Neural crest cell (in vitro differentiated cells): ENCODE results near the gene DNMBP. TPM values are rescaled to one million over a fixed set of nuclear protein-coding genes. Genes with fewer than 3 reads are reported as not detected.

Experiments
- DNase-seq: peaks from one replicate; pipeline ENCODE4 v3.0.0; 2021; ENCODE audit warnings: low read depth, mixed read lengths, low spot score
- H3K27ac Mint-ChIP-seq: one replicate; pipeline ENCODE4 v1.8.0; 2021; ENCODE audit warnings: mild to moderate bottlenecking, mixed read lengths; ENCODE audit not compliant: unreplicated experiment
- H3K27me3 Mint-ChIP-seq: 2 replicates; pipeline ENCODE4 v1.8.0; 2021; ENCODE audit warnings: low read depth, mild to moderate bottlenecking, mixed read lengths
- H3K36me3 Mint-ChIP-seq: 2 replicates; pipeline ENCODE4 v1.8.0; 2021; ENCODE audit warnings: low read depth, mild to moderate bottlenecking, mixed read lengths
- H3K4me1 Mint-ChIP-seq: 2 replicates; pipeline ENCODE4 v1.8.0; 2021; ENCODE audit warnings: mixed read lengths
- H3K4me3 Mint-ChIP-seq: one replicate; pipeline ENCODE4 v1.8.0; 2021; ENCODE audit warnings: mild to moderate bottlenecking, mixed read lengths
- H3K9me3 Mint-ChIP-seq: 2 replicates; pipeline ENCODE4 v1.8.0; 2021; ENCODE audit warnings: mixed read lengths
- CTCF ChIP-seq: fragments of 200-600 bp; sonication (generic); conservative IDR thresholded peaks from 2 replicates; pipeline ENCODE4 v1.5.0; 2021; ENCODE audit warnings: antibody characterized with exemption, mild to moderate bottlenecking
- total RNA-seq: library from RNA; stranded (reverse); gene quantifications from 2 replicates; pipeline ENCODE4 v1.2.1, GENCODE V29; 2021

Gene DNMBP
- total RNA-seq, 1 donor from 2014 or later = 17.8 TPM

GRCh38 chr10:99855479-99856071 lies 154.2 kb downstream of the DNMBP start:
- Mint-ChIP-seq H3K27me3 (no peaks in the 10 kb centered on the region), H3K9me3 (no peaks in the 10 kb centered on the region), H3K4me3 (no peak overlapping the region), H3K4me1 (peaks cover 4% of the 10 kb centered on the region), H3K27ac (no peak overlapping the region), H3K36me3 (no peaks in the 10 kb centered on the region)
- TF ChIP-seq CTCF = no peak
- no peak for DNase-seq

GRCh38 chr10:99854860-99855259 lies 154.9 kb downstream of the DNMBP start:
- peaks cover 4% of the 10 kb centered on the region for H3K4me1 Mint-ChIP-seq
- H3K27ac Mint-ChIP-seq = no peak overlapping the region
- no peaks in the 10 kb centered on the region for H3K36me3 Mint-ChIP-seq
- TF ChIP-seq CTCF = peak; percentile 58
- no peaks in the 10 kb centered on the region for H3K27me3 Mint-ChIP-seq
- no peak overlapping the region for H3K4me3 Mint-ChIP-seq
- DNase-seq = no peak
- H3K9me3 Mint-ChIP-seq = no peaks in the 10 kb centered on the region

GRCh38 chr10:99853655-99854054 lies 156.1 kb downstream of the DNMBP start:
- Mint-ChIP-seq H3K4me1 (peaks cover 4% of the 10 kb centered on the region), H3K27ac (no peak overlapping the region), H3K9me3 (no peaks in the 10 kb centered on the region), H3K27me3 (no peaks in the 10 kb centered on the region), H3K4me3 (no peak overlapping the region), H3K36me3 (no peaks in the 10 kb centered on the region)
- no peak for DNase-seq
- TF ChIP-seq CTCF = no peak

- Mint-ChIP-seq H3K27me3 (no peaks in the 10 kb centered on the region), H3K36me3 (no peaks in the 10 kb centered on the region), H3K9me3 (no peaks in the 10 kb centered on the region), H3K27ac (no peak overlapping the region), H3K4me1 (peaks cover 4% of the 10 kb centered on the region), H3K4me3 (no peak overlapping the region)
- TF ChIP-seq CTCF = no peak
- DNase-seq = no peak
Measured at GRCh38 chr10:99852481-99853213, 157.1 kb downstream of the DNMBP start.

GRCh38 chr10:99851825-99852224 lies 157.9 kb downstream of the DNMBP start:
- Mint-ChIP-seq H3K27me3 (no peaks in the 10 kb centered on the region), H3K9me3 (no peaks in the 10 kb centered on the region), H3K4me3 (no peak overlapping the region), H3K4me1 (peaks cover 4% of the 10 kb centered on the region), H3K36me3 (no peaks in the 10 kb centered on the region), H3K27ac (no peak overlapping the region)
- DNase-seq = no peak
- no peak for TF ChIP-seq CTCF
